ENCODE measurements around the gene RYR2. TPM values are rescaled to one million over a fixed set of nuclear protein-coding genes. Genes with fewer than 3 reads are reported as not detected.

Gene RYR2
- total RNA-seq, 1 donor from 2014 or later: 0.19 TPM

DNA sequence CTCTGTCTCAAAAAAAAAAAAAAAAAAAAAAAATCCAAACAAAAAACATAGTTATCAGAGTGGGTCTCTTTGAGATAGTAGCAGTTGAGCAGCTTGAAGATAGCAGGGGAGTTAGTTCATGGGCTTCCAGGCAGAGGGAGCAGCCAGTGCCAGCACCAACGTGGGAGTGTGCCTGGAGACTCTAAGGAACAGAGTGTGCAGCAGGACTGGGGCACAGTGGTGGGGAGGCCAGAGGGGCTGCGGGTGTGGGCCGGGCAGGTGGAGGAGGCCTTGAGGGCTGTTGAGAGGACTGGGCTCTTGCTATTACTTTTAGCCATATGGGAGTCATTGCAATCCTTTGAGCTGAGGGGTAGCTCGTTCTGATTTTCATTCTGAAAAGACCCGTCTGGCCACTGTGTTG is 63.8 kb downstream of the RYR2 start:
- Mint-ChIP-seq H3K4me1 (ENCODE audit: low read depth) (no peaks in the 10 kb centered on the region), H3K27me3 (no peaks in the 10 kb centered on the region), H3K4me3 (ENCODE audit: low read depth) (no peak overlapping the region), H3K9me3 (ENCODE audit: low read depth) (no peaks in the 10 kb centered on the region), H3K36me3 (ENCODE audit: insufficient read depth) (no peaks in the 10 kb centered on the region), H3K27ac (no peak overlapping the region)
- TF ChIP-seq, protein P1, sequence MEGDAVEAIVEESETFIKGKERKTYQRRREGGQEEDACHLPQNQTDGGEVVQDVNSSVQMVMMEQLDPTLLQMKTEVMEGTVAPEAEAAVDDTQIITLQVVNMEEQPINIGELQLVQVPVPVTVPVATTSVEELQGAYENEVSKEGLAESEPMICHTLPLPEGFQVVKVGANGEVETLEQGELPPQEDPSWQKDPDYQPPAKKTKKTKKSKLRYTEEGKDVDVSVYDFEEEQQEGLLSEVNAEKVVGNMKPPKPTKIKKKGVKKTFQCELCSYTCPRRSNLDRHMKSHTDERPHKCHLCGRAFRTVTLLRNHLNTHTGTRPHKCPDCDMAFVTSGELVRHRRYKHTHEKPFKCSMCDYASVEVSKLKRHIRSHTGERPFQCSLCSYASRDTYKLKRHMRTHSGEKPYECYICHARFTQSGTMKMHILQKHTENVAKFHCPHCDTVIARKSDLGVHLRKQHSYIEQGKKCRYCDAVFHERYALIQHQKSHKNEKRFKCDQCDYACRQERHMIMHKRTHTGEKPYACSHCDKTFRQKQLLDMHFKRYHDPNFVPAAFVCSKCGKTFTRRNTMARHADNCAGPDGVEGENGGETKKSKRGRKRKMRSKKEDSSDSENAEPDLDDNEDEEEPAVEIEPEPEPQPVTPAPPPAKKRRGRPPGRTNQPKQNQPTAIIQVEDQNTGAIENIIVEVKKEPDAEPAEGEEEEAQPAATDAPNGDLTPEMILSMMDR (IDR thresholded peaks at IDR 0.05; ENCODE audit: unreplicated experiment): no peak
- no peak for DNase-seq (ENCODE audit: low spot score, unreplicated experiment)

DNA sequence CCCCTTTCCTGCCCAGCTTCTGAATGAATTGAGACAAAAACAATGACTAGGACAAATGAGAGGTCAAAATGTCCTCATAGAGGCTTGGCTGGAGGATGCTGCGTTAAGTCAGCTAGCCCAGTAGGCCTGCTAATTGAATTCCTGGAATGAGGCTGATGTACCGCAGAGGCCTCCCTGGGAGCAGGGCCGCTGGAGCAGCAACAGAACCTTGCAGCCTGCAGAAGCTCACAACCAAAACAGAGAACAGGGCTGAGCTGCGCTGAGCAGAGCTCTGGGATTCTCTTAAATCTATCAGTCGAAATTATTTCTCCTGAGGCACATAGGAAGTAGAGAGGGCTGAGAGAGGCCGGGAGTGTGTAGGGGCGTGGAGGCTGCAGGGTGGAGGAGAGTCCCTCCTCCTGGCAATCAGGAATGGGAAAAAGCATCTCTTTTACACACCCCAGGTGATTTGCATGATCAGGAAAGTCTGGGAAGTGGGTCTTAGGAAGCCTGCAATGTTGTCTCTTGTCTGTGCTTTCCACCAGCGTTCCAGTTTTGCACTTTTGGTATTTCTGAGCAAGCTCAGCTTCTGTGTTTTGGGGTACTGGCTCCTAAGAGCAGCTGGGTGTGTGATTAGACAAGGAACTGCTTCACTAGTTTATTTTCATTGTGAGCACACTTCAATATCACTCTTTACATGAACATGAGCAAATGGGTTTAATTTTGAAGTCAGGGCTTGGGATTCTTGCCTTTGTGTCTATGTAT is 66.5 kb downstream of the RYR2 start:
- no peaks in the 10 kb centered on the region for H3K4me1 Mint-ChIP-seq (ENCODE audit: low read depth)
- no peak for DNase-seq (ENCODE audit: low spot score, unreplicated experiment)
- H3K27me3 Mint-ChIP-seq: no peaks in the 10 kb centered on the region
- no peaks in the 10 kb centered on the region for H3K36me3 Mint-ChIP-seq (ENCODE audit: insufficient read depth)
- no peak overlapping the region for H3K4me3 Mint-ChIP-seq (ENCODE audit: low read depth)
- H3K9me3 Mint-ChIP-seq (ENCODE audit: low read depth): no peaks in the 10 kb centered on the region
- TF ChIP-seq, protein P1 (IDR thresholded peaks at IDR 0.05; ENCODE audit: unreplicated experiment): no peak
- no peak overlapping the region for H3K27ac Mint-ChIP-seq

DNA sequence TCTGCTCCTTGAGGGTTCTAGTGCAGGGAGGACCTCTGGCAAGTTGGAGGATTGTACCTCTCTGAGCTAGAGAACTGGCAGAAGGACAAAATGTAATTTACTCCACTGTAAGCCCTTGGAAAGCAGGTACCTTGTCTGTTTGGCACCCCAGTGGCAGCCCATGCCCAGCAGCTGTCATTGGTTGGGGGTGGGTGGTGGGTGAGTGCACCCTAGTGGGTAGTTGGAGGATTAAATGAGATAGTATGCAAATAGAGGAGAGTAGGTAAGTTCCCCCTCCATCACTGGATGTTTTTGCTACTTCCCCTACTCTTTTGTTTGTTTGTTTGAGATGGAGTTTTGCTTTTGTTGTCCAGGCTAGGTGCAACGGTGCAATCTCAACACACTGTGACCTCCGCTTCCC is 69.8 kb downstream of the RYR2 start:
- Mint-ChIP-seq H3K27me3 (no peaks in the 10 kb centered on the region), H3K4me3 (ENCODE audit: low read depth) (no peak overlapping the region), H3K27ac (no peak overlapping the region), H3K4me1 (ENCODE audit: low read depth) (no peaks in the 10 kb centered on the region), H3K36me3 (ENCODE audit: insufficient read depth) (no peaks in the 10 kb centered on the region), H3K9me3 (ENCODE audit: low read depth) (no peaks in the 10 kb centered on the region)
- TF ChIP-seq, protein P1 (IDR thresholded peaks at IDR 0.05; ENCODE audit: unreplicated experiment): no peak
- no peak for DNase-seq (ENCODE audit: low spot score, unreplicated experiment)

DNA sequence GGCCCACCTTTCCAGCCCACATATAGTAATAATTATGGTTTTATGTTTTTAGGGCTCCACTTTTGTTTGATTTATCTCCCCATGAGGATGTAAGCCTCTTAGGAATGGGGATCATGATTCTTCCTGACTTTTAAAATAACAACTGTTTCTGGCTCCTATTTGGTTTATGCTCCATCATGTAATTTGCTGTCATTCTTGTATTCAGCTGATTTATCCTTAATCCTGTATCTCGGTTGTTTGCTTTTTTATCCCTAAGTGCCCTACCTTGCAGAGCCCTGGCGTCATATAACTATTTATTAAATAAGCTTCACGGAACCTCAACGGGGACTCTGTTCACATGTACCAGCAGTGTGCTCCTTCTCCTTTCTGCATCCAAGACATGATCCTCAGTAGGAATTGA is 70.7 kb downstream of the RYR2 start:
- DNase-seq (ENCODE audit: low spot score, unreplicated experiment): no peak
- Mint-ChIP-seq H3K27me3 (no peaks in the 10 kb centered on the region), H3K27ac (no peak overlapping the region), H3K4me1 (ENCODE audit: low read depth) (no peaks in the 10 kb centered on the region), H3K4me3 (ENCODE audit: low read depth) (no peak overlapping the region), H3K36me3 (ENCODE audit: insufficient read depth) (no peaks in the 10 kb centered on the region), H3K9me3 (ENCODE audit: low read depth) (no peaks in the 10 kb centered on the region)
- TF ChIP-seq, protein P1 (IDR thresholded peaks at IDR 0.05; ENCODE audit: unreplicated experiment): no peak

DNA sequence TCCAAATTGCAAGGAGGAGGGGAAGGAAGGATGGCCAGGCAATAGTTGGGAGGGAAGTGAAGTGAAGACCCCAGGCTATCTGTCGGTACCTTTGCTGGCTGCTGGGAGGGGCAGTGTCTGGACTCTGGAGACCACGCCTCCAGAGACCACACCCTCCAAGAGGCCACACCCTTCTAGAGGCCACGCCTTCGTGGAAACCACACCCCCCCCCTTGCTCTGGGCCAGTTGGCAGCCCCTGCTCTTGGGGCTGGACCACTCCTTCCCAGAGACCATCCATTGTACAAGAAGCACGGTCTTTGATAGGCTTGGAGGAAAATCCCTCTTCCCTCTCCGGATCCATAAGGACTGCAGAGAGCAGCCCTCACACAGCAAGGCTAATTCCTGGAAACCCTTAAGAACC is 73.1 kb downstream of the RYR2 start:
- H3K4me1 Mint-ChIP-seq (ENCODE audit: low read depth): no peaks in the 10 kb centered on the region
- DNase-seq (ENCODE audit: low spot score, unreplicated experiment): no peak
- no peaks in the 10 kb centered on the region for H3K27me3 Mint-ChIP-seq
- H3K36me3 Mint-ChIP-seq (ENCODE audit: insufficient read depth): no peaks in the 10 kb centered on the region
- no peak overlapping the region for H3K4me3 Mint-ChIP-seq (ENCODE audit: low read depth)
- no peaks in the 10 kb centered on the region for H3K9me3 Mint-ChIP-seq (ENCODE audit: low read depth)
- no peak overlapping the region for H3K27ac Mint-ChIP-seq
- TF ChIP-seq, protein P1 (IDR thresholded peaks at IDR 0.05; ENCODE audit: unreplicated experiment): no peak

All from progenitor cell of endocrine pancreas (in vitro differentiated cells).